AG04450 (cell line): ENCODE data around the gene MYBPH. TPM values are rescaled to one million over a fixed set of nuclear protein-coding genes. Genes with fewer than 3 reads are reported as not detected.

Source experiments
- CTCF ChIA-PET: fragments of 300-600, 350-600 bp; formaldehyde crosslinking; extraction: SDS; loops from one replicate; lab custom pipeline; 2022; ENCODE audit warnings: antibody characterized with exemption, inconsistent platforms; lab: Charles Lee
- POLR2A ChIA-PET: fragments of 350-600 bp; formaldehyde crosslinking; extraction: SDS; loops from one replicate; lab custom pipeline; 2021; ENCODE audit warnings: antibody characterized with exemption, inconsistent platforms; lab: Yijun Ruan, JAX
- DNase-seq: peaks from one replicate; pipeline ENCODE4 v3.0.0-alpha.2; 2011; ENCODE audit warnings: low read depth, low spot score
- H3K27ac ChIP-seq: one replicate; pipeline ENCODE4 v1.5.1; 2012; ENCODE audit warnings: low read depth, low read length, control low read depth
- H3K27me3 ChIP-seq: one replicate; pipeline ENCODE4 v1.6.0; 2012; ENCODE audit warnings: low read length; ENCODE audit not compliant: control insufficient read depth, insufficient read depth
- H3K4me3 ChIP-seq: 2 replicates; pipeline ENCODE4 v1.5.1; 2011; ENCODE audit warnings: mild to moderate bottlenecking, low read depth, low read length, control low read depth
- H3K9me3 ChIP-seq: 2 replicates; pipeline ENCODE4 v1.5.1; 2012; ENCODE audit warnings: low read length; ENCODE audit not compliant: control insufficient read depth, insufficient read depth
- polyA plus RNA-seq: library from polyadenylated mRNA; depleted of rRNA; stranded (reverse); fragments of >200 nt; gene quantifications from 2 replicates; pipeline ENCODE4 v1.2.3, GENCODE V29; 2011
- TF ChIP-seq, protein P1 (sequence below): IDR thresholded peaks from 2 replicates; pipeline ENCODE4 v1.5.1; 2011; ENCODE audit warnings: low read depth, low read length, control low read depth, inconsistent platforms

MYBPH gene
- polyA plus RNA-seq, 1 experiment: 0.04 TPM

DNA sequence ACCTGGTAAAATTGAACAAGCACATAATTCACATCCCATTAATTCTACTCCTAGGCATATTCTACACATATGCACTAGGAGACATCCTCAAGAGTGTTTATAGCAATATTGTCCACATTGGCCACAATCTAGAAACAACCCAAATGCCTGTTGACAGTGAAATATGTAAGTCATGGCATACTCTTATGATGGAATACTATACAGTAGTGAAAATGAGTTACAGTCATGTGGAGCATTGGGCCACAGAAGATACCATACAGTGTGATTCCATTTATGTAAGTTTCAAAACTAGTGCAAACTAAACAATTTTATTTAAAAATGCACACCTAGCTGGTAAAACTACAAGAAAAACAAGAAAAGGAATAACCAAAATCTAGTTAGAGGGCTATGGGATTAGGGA lies 34.7 kb upstream of the MYBPH start:
- TF ChIP-seq, protein P1, sequence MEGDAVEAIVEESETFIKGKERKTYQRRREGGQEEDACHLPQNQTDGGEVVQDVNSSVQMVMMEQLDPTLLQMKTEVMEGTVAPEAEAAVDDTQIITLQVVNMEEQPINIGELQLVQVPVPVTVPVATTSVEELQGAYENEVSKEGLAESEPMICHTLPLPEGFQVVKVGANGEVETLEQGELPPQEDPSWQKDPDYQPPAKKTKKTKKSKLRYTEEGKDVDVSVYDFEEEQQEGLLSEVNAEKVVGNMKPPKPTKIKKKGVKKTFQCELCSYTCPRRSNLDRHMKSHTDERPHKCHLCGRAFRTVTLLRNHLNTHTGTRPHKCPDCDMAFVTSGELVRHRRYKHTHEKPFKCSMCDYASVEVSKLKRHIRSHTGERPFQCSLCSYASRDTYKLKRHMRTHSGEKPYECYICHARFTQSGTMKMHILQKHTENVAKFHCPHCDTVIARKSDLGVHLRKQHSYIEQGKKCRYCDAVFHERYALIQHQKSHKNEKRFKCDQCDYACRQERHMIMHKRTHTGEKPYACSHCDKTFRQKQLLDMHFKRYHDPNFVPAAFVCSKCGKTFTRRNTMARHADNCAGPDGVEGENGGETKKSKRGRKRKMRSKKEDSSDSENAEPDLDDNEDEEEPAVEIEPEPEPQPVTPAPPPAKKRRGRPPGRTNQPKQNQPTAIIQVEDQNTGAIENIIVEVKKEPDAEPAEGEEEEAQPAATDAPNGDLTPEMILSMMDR: no peak
- POLR2A ChIA-PET: no interaction called here
- Histone ChIP-seq H3K4me3 (no peak overlapping the region), H3K27me3 (peaks cover 7% of the 10 kb centered on the region), H3K27ac (no peak overlapping the region), H3K9me3 (no peaks in the 10 kb centered on the region)
- CTCF ChIA-PET: interaction anchor here (0.9 to 1.5 kb wide), 3 partner anchors 92 to 171 kb away, joined by 3 to 7 read pairs (median 4); no protein-coding TSS in a partner anchor
- no peak for DNase-seq

DNA sequence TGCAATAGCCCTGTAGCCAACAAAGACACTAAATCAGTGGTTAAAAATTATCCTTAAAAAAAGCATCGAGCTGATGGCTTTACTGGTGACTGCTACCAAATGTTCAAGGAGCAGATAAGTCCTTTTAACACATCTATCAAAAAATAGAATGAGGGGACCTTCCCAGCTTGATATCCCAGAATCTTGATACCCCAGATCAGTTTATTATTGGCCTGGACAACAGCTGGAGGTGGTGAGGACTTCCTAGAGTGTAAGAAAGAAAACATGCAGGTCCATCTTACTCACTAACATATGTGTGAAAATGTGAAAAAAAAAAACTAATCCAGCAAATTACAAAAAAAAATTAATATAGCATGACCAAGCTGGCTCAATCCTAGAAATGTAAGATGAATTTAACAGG lies 32.6 kb upstream of the MYBPH start:
- ChIA-PET CTCF (interaction anchor here (0.7 to 1.3 kb wide), 2 partner anchors 61 to 90 kb away, joined by 3 to 5 read pairs; no protein-coding TSS in a partner anchor), POLR2A (no interaction called here)
- no peak overlapping the region for H3K27ac ChIP-seq
- no peaks in the 10 kb centered on the region for H3K9me3 ChIP-seq
- no peak for DNase-seq
- H3K27me3 ChIP-seq: peaks cover 7% of the 10 kb centered on the region
- H3K4me3 ChIP-seq: no peak overlapping the region
- TF ChIP-seq, protein P1: no peak

DNA sequence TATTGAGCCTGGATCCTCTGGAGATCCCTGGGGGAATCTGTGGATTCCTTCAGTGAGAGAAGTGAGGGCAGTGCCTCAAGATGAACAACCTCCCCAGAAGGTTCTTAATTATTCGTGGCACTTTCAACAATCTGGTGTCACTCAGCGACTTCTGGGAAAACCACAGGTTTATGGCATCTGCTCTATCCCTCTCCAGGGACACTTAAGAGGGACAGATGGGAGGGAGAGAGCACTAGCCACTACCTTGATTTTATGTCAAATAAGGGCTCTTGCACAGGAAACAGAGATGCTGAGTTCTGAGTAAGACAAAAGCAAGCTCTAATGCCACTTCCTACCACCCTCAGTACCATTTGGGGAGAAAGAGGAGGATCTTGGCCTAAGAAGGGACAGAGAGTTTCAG lies 32.1 kb upstream of the MYBPH start:
- Histone ChIP-seq H3K27ac (no peak overlapping the region), H3K27me3 (peaks cover 7% of the 10 kb centered on the region), H3K4me3 (no peak overlapping the region), H3K9me3 (no peaks in the 10 kb centered on the region)
- no peak for DNase-seq
- ChIA-PET CTCF (interaction anchor here (0.7 to 6.1 kb wide), 4 partner anchors 8 to 169 kb away, joined by 3 to 32 read pairs (median 6); no protein-coding TSS in a partner anchor), POLR2A (no interaction called here)
- TF ChIP-seq, protein P1: no peak

DNA sequence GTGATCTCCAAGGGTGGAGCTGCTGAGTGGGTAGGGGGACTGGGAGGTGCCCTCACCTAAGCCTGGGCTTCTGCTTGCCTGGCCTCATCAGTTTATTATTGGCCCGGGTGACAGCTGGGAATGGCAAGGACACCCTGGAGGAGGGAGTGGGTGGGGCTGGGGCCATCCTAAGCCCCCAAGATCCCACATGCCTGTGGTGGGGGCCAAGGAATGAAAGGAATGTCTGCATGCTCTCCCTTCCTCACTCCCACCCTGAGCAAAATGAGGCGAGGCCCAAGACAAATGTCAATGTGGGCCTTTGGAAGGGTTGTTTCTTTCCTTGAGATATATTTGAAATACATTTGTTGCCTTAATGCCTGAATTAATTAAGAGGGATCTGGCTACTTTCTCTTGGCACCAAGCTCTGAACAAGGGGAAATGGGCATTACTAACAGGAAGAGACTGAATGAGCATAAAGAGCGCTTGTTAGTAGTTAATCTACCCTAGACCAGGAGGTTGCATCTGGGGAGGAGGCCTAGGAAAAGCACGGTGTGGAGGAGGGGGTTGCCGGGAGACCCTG lies 30.6 kb upstream of the MYBPH start:
- ChIA-PET CTCF (interaction anchor here (1.0 to 6.1 kb wide), 5 partner anchors 10 to 167 kb away, joined by 3 to 32 read pairs (median 3); no protein-coding TSS in a partner anchor), POLR2A (no interaction called here)

DNA sequence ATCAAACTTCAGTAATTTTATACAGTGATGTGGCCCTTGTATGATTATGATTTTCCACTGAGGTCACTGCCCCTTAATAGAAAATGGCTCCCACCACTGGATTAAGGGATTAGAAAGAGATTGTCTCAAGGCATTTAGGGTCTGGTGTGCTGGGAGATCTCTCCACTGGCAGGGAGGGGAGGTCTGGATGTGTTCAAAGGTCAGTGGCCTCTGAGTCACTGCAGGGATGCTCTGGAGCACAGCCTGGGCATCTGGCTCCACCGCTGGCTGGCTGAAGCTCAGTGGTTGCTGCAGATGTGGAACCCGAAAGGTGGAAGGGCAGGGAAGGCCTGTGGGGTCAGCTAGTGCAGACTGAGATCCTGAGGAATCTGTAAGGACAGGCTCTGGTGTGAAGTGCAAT lies 29.1 kb upstream of the MYBPH start:
- CTCF ChIA-PET: interaction anchor here (0.7 to 6.1 kb wide), 2 partner anchors 11 to 87 kb away, joined by 3 to 32 read pairs; no protein-coding TSS in a partner anchor
- H3K27me3 ChIP-seq: peaks cover 4% of the 10 kb centered on the region

More for the DNA sequence above, 30.6 kb upstream of the MYBPH start:
- Histone ChIP-seq H3K4me3 (no peak overlapping the region), H3K27ac (no peak overlapping the region), H3K9me3 (peaks cover 3% of the 10 kb centered on the region; the same call in 1 of the 2 replicates), H3K27me3 (peaks cover 4% of the 10 kb centered on the region)
- TF ChIP-seq, protein P1: no peak
- DNase-seq: no peak

More for the DNA sequence above, 29.1 kb upstream of the MYBPH start:
- peaks cover 3% of the 10 kb centered on the region; the same call in 1 of the 2 replicates for H3K9me3 ChIP-seq
- H3K4me3 ChIP-seq: no peak overlapping the region
- TF ChIP-seq, protein P1: no peak
- POLR2A ChIA-PET: no interaction called here
- H3K27ac ChIP-seq: no peak overlapping the region
- DNase-seq: no peak
